GM20431 (cell line): ENCODE results near the gene EIF3C.
"Not testable (repeated sequence)": the region's sequence is repeated elsewhere in the genome, so short reads cannot be mapped to it uniquely, and the experiment has no call there.

Experiments
- in situ Hi-C: fragments of 300-500 bp; cut with MseI, MboI; formaldehyde crosslinking; loops from one replicate; pipeline ENCODE4 v1.15.0; 2020; ENCODE audit warnings: low sequenced_read_pairs; ENCODE audit not compliant: unreplicated experiment

EIF3C gene

GRCh38 chr16:28746618-28747350, 35.5 kb downstream of the EIF3C start:
- in situ Hi-C loops = not testable (repeated sequence)

- in situ Hi-C loops = not testable (repeated sequence)
These were observed 38.8 kb downstream of the EIF3C start for GRCh38 chr16:28749997-28750465.

GRCh38 chr16:28750469-28751067, 39.3 kb downstream of the EIF3C start:
- in situ Hi-C loops = not testable (repeated sequence)

GRCh38 chr16:28751487-28751886, 40.2 kb downstream of the EIF3C start, which contains the start of gene NPIPB9:
Gene NPIPB9 (plus strand): TSS chr16:28751787.
- in situ Hi-C loops = not testable (repeated sequence)

- in situ Hi-C loops = not testable (repeated sequence)
These were observed 70.4 kb downstream of the EIF3C start for GRCh38 chr16:28781697-28782096.

GRCh38 chr16:28782357-28782756, 71.1 kb downstream of the EIF3C start:
- in situ Hi-C loops = not testable (repeated sequence)
